A549 (cell line): Measurements from ENCODE around the gene KBTBD13. TPM values are rescaled to one million over a fixed set of nuclear protein-coding genes. Genes with fewer than 3 reads are reported as not detected.

Experiments
- ATAC-seq, 2 experiments: fragments of 200-7000 bp in 1 of 2; fragments of >200 bp in 1 of 2; cut with Nextera tagmentation in 1 of 2; cut with Tn5 transposase in 1 of 2; 3 replicates each; pipeline versions ENCODE4 v1.8.0 to v1.9.1; 2018 to 2020; ENCODE audit warnings: mild to moderate bottlenecking in 1 of 2, moderate library complexity in 1 of 2
- CTCF ChIA-PET: fragments of 300-600 bp; sonication (Branson Sonifier 250); formaldehyde crosslinking; extraction: SDS; loops from one replicate; lab custom pipeline; 2021; ENCODE audit warnings: antibody characterized with exemption, inconsistent platforms; lab: Yijun Ruan, JAX
- POLR2A ChIA-PET: fragments of 350-600 bp; formaldehyde crosslinking; extraction: SDS; loops from one replicate; lab custom pipeline; 2021; ENCODE audit warnings: antibody characterized with exemption, inconsistent platforms; lab: Yijun Ruan, JAX
- DNase-seq, 2 experiments: peaks; one replicate each; pipeline versions ENCODE4 v3.0.0 to v3.0.0-alpha.2; 2011 to 2016; ENCODE audit warnings: low read depth in 1 of 2, low spot score in 1 of 2
- FAIRE-seq: peaks from 2 replicates; lab custom pipeline; 2011; peaks lifted over from hg19 to GRCh38; lab: Jason Lieb, UNC
- H3K27ac ChIP-seq, 2 experiments: fragments of >200 bp; sonication (Bioruptor Twin); formaldehyde crosslinking; 3 replicates each; pipeline ENCODE4 v1.5.1; 2016 to 2017
- H3K4me1 ChIP-seq: fragments of >200 bp; sonication (Bioruptor Twin); formaldehyde crosslinking; 3 replicates; pipeline ENCODE4 v1.6.1; 2016
- H3K4me2 ChIP-seq: fragments of >200 bp; sonication (Bioruptor Twin); formaldehyde crosslinking; 3 replicates; pipeline ENCODE4 v1.6.1; 2016
- H3K4me3 ChIP-seq: fragments of >200 bp; sonication (Bioruptor Twin); formaldehyde crosslinking; 3 replicates; pipeline ENCODE4 v1.5.1; 2016
- H3K9me3 ChIP-seq: fragments of >200 bp; sonication (Bioruptor Twin); formaldehyde crosslinking; 3 replicates; pipeline ENCODE4 v1.6.1; 2016
- BCL3 ChIP-seq: fragments of >200 bp; sonication (Bioruptor Twin); formaldehyde crosslinking; IDR thresholded peaks from 3 replicates; pipeline ENCODE4 v1.6.1; 2016
- EHF ChIP-seq: fragments of 250-450 bp; sonication (Bioruptor Pico); IDR thresholded peaks from 2 replicates; pipeline ENCODE4 v1.5.0; 2020; ENCODE audit warnings: mild to moderate bottlenecking
- GATA3 ChIP-seq: IDR thresholded peaks from 2 replicates; pipeline ENCODE4 v1.6.1; 2012; ENCODE audit warnings: borderline replicate concordance
- HMGXB4 ChIP-seq: fragments of 250-450 bp; sonication (Bioruptor Pico); IDR thresholded peaks from 2 replicates; pipeline ENCODE4 v1.5.0; 2021; ENCODE audit warnings: mild to moderate bottlenecking, moderate library complexity, borderline replicate concordance
- MAZ ChIP-seq: fragments of 150-350 bp; IDR thresholded peaks from 2 replicates; pipeline ENCODE4 v1.6.1; 2014; ENCODE audit warnings: antibody characterized with exemption, low read depth, low read length, borderline replicate concordance
- MYC ChIP-seq: IDR thresholded peaks from 2 replicates; pipeline ENCODE4 v1.6.1; 2012; ENCODE audit warnings: mild to moderate bottlenecking, inconsistent platforms, low read length, improper control_type of control experiment, borderline replicate concordance
- NFE2L2 ChIP-seq: fragments of 150-350 bp; conservative IDR thresholded peaks from 2 replicates; pipeline ENCODE4 v1.6.1; 2014; ENCODE audit warnings: low read length
- PHF8 ChIP-seq: fragments of 200-600 bp; sonication (generic); IDR thresholded peaks from 2 replicates; pipeline ENCODE4 v1.6.1; 2016; ENCODE audit warnings: low read depth, mild to moderate bottlenecking, antibody characterized with exemption, moderate library complexity, borderline replicate concordance
- RAD21 ChIP-seq, 2 experiments: fragments of >200 bp in 1 of 2; sonication (Bioruptor Twin) in 1 of 2; formaldehyde crosslinking in 1 of 2; IDR thresholded peaks in 1 of 2; conservative IDR thresholded peaks in 1 of 2; 2 replicates in 1 of 2; 3 replicates in 1 of 2; pipeline ENCODE4 v1.6.1; 2012 to 2018; ENCODE audit warnings: inconsistent platforms in 1 of 2
- RCOR1 ChIP-seq: fragments of 150-350 bp; IDR thresholded peaks from 2 replicates; pipeline ENCODE4 v1.6.1; 2014; ENCODE audit warnings: antibody characterized with exemption, low read length, low read depth
- RFX5 ChIP-seq: fragments of 450-650 bp; IDR thresholded peaks from 2 replicates; pipeline ENCODE4 v1.7.1; 2014; ENCODE audit warnings: antibody characterized with exemption, mild to moderate bottlenecking, moderate library complexity
- SMC3 ChIP-seq: fragments of >200 bp; sonication (Bioruptor Twin); formaldehyde crosslinking; IDR thresholded peaks from 3 replicates; pipeline ENCODE4 v1.6.1; 2018; ENCODE audit warnings: inconsistent platforms
- TFCP2L1 ChIP-seq: fragments of 250-450 bp; sonication (Bioruptor Pico); IDR thresholded peaks from 2 replicates; pipeline ENCODE4 v1.5.0; 2021; ENCODE audit warnings: mild to moderate bottlenecking
- WGBS: methylation state at CpG from one replicate; pipeline ENCODE4 v1.1.6; 2017; ENCODE audit errors: missing lambda C conversion rate; 5-methylcytosine and 5-hydroxymethylcytosine counted together
- polyA plus RNA-seq, 4 experiments: library from polyadenylated mRNA; depleted of rRNA in 3 of 4; stranded (reverse); fragments of >200 nt; fragmentation: RNase III in 1 of 4; extraction: RNeasy Plus Mini Kit Qiagen cat#74134 plus additional on column Dnase treatment in 1 of 4; gene quantifications; 2 replicates in 3 of 4; 3 replicates in 1 of 4; pipeline ENCODE4 v1.2.3, GENCODE V29; 2011 to 2017
- TF ChIP-seq, protein P1 (sequence below): IDR thresholded peaks from 2 replicates; pipeline ENCODE4 v1.6.1; 2012
- TF ChIP-seq, protein P2 (sequence below): fragments of >200 bp; sonication (Bioruptor Twin); formaldehyde crosslinking; IDR thresholded peaks from 3 replicates; pipeline ENCODE4 v1.5.1; 2016
- TF ChIP-seq, protein P3 (sequence below): IDR thresholded peaks from 2 replicates; pipeline ENCODE4 v1.6.1; 2012; ENCODE audit warnings: low read depth, borderline replicate concordance
- TF ChIP-seq, protein P4 (sequence below): fragments of 450-650 bp; IDR thresholded peaks from 2 replicates; pipeline ENCODE4 v1.6.1; 2014; ENCODE audit warnings: antibody characterized with exemption

The KBTBD13 gene
- polyA plus RNA-seq, 2 of the 4 experiments (the other 2 are of a cell fraction): not detected

DNA sequence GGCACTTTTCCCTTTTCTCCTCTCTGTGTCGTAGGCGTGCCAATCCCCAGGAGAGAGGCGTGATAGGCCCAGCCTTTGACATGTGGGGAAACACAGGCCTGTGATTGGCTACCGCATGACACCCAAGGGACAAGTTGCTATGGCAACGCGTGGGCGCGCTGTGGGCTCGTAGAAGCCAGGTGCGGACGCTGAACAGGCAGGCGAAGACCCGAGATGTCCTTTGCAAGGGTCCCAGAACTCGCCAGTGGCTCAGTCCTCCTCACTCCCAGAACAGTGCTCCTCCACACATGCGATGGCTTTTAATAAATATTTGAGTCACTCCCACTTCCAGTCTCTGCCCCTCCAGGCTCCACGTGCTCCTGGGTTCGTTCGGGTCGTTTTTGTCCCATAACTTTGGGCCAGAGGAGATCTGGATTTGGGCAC, 27.1 kb upstream of the KBTBD13 start:
- 66% methylated on average over 19 of the region's 19 CpGs for WGBS
- no peak for FAIRE-seq
- H3K4me3 ChIP-seq: peak overlapping the region; percentile 31
- H3K27ac ChIP-seq: no peak overlapping the region; a peak in 1 of 6 replicates
- no peaks in the 10 kb centered on the region for H3K9me3 ChIP-seq
- H3K4me1 ChIP-seq: peaks cover 33% of the 10 kb centered on the region
- ChIA-PET CTCF (interaction anchor here (0.6 to 33.7 kb wide), 4 partner anchors 10 to 849 kb away, joined by 3 to 1280 read pairs (median 52); partner anchors contain the start of genes KBTBD13 and RASL12), POLR2A (no interaction called here)
- TF ChIP-seq RFX5: peak; percentile 95
- no peak for TF ChIP-seq SMC3
- no peak for TF ChIP-seq GATA3
- TF ChIP-seq, protein P1, sequence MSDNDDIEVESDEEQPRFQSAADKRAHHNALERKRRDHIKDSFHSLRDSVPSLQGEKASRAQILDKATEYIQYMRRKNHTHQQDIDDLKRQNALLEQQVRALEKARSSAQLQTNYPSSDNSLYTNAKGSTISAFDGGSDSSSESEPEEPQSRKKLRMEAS: peak; percentile 64; the same call in 1 of the 2 replicates
- TF ChIP-seq RAD21 (conservative IDR thresholded peaks at IDR 0.05 in 1 of 2, IDR thresholded peaks at IDR 0.05 in 1 of 2): no peak
- TF ChIP-seq, protein P2, sequence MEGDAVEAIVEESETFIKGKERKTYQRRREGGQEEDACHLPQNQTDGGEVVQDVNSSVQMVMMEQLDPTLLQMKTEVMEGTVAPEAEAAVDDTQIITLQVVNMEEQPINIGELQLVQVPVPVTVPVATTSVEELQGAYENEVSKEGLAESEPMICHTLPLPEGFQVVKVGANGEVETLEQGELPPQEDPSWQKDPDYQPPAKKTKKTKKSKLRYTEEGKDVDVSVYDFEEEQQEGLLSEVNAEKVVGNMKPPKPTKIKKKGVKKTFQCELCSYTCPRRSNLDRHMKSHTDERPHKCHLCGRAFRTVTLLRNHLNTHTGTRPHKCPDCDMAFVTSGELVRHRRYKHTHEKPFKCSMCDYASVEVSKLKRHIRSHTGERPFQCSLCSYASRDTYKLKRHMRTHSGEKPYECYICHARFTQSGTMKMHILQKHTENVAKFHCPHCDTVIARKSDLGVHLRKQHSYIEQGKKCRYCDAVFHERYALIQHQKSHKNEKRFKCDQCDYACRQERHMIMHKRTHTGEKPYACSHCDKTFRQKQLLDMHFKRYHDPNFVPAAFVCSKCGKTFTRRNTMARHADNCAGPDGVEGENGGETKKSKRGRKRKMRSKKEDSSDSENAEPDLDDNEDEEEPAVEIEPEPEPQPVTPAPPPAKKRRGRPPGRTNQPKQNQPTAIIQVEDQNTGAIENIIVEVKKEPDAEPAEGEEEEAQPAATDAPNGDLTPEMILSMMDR: no peak
- TF ChIP-seq, protein P3, sequence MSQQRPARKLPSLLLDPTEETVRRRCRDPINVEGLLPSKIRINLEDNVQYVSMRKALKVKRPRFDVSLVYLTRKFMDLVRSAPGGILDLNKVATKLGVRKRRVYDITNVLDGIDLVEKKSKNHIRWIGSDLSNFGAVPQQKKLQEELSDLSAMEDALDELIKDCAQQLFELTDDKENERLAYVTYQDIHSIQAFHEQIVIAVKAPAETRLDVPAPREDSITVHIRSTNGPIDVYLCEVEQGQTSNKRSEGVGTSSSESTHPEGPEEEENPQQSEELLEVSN: peak; percentile 49; the same call in 1 of the 2 replicates
- TF ChIP-seq, protein P4, sequence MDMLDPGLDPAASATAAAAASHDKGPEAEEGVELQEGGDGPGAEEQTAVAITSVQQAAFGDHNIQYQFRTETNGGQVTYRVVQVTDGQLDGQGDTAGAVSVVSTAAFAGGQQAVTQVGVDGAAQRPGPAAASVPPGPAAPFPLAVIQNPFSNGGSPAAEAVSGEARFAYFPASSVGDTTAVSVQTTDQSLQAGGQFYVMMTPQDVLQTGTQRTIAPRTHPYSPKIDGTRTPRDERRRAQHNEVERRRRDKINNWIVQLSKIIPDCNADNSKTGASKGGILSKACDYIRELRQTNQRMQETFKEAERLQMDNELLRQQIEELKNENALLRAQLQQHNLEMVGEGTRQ: peak; percentile 89
- no peak for TF ChIP-seq NFE2L2
- no peak for TF ChIP-seq HMGXB4
- peak; percentile 86 to 90 for DNase-seq
- peak overlapping the region; percentile 61 for H3K4me2 ChIP-seq
- peak; percentile 68 to 79 for ATAC-seq

- peaks cover 33% of the 10 kb centered on the region for H3K4me1 ChIP-seq
- no peak for ATAC-seq
- WGBS: 57% methylated on average over 4 of the region's 4 CpGs
- no peak overlapping the region for H3K4me3 ChIP-seq
- DNase-seq: no peak
- H3K9me3 ChIP-seq: no peaks in the 10 kb centered on the region
- no peak for TF ChIP-seq EHF (CRISPR knock-in tag)
- no peak for TF ChIP-seq PHF8
- TF ChIP-seq TFCP2L1 (CRISPR knock-in tag): no peak
- no peak for TF ChIP-seq MYC
- TF ChIP-seq MAZ: no peak
- TF ChIP-seq, protein P3: no peak
- no peak for TF ChIP-seq RCOR1
- no peak for TF ChIP-seq BCL3
- FAIRE-seq: no peak
- peak overlapping the region in 1 of 2 experiments; percentile 9; a peak in 1 of 6 replicates for H3K27ac ChIP-seq
- ChIA-PET CTCF (interaction anchor here (1.4 to 33.7 kb wide), 5 partner anchors 9 to 51 kb away, joined by 3 to 1280 read pairs (median 82); partner anchors contain the start of genes KBTBD13, RASL12 and SLC51B), POLR2A (no interaction called here)
- H3K4me2 ChIP-seq: peak overlapping the region; percentile 61; the same call in 2 of the 3 replicates
Observed at GRCh38 chr15:65050270-65050669, 26.3 kb upstream of the KBTBD13 start.
